ENCODE measurements around the gene ACOT4.
"Not testable (repeated sequence)": the region's sequence is repeated elsewhere in the genome, so short reads cannot be mapped to it uniquely, and the experiment has no call there.

The ACOT4 gene

DNA sequence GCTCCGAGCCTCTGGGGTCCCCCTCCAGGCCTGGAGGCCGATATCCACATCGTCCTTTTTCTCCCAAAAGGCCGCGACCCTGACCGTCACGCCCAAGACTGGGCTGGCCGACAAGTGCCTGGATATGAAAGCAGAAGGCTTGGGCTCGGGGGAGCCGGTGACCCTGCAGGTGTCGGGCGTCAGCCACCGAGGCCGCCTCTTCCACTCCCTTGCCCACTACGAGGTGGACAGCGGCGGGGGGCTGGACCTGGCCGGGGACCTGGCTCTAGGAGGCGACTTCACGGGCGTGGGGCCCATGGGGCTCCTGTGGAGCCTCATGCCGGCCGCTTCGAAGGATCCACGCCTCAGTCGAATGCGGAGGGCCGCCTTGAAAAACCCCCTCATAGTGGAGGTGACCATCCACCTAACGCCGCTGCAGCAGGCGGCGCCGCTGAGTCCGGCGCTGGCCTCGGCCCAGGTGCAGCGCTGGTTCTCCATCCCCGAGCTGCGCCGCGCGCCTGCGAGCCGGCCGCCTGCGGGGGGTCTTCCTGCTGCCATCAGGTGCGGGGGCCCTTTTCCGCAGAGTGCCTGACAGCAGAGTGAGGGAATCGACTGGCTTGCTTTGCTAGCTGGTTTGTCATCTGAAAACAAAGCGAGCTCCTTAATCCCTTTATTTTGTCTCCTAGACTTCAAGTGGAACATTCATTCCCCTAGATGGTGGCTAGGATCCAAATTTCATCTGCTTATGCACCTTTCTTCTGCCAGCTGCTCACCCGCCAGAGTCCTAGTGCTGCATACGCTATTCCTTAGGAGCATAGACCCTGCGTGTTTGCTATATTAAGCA, 42.5 kb downstream of the ACOT4 start:
- no peak for DNase-seq

- DNase-seq, result not testable (repeated sequence)
Observed at GRCh38 chr14:73636355-73636754, 44.7 kb downstream of the ACOT4 start.

GRCh38 chr14:73637830-73638229, 46.2 kb downstream of the ACOT4 start:
- no peak for DNase-seq

GRCh38 chr14:73640796-73641365, 49.2 kb downstream of the ACOT4 start:
- no peak for DNase-seq

DNA sequence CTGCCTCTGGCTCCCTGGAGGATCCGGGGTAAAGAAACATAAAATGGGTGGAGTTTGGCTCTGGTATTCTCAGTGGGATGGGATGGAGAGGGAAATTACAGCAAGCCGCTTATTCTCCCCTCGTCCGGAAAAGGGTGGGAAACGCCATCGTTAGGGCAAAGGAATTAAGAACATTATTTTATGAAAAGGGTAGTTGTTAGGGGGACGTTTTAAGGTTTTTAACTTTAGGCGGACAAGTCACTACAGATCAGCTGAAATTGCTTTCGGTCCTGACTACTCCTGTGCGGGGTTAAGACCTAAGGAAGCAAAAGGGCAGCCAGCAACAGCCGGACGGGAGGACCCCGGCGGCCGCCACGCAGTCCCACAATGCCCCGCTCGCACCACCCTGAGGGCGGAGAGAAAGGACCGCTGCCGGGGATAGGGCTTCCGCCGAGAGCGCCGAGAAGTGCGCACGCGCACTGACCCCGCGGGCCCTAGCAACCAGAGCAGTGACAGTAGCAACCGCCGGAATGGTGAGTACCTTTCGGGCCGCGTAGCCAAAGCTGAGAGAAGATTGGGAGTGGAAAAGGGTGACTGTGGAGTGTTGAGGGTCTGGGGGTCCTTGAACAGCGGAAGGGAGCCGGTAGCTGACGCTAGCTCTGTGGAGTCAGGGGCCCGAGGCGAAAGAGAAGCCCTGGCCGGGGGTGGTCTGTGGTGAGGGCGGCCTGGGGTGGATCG, 53.0 kb downstream of the ACOT4 start, which contains the start of gene DNAL1:
DNAL1 (plus strand) TSS at position 456 of the 717 bp plus-strand sequence; CDS start at position 510, 54 bp downstream.
- peak; percentile 89 to 95 for DNase-seq

DNA sequence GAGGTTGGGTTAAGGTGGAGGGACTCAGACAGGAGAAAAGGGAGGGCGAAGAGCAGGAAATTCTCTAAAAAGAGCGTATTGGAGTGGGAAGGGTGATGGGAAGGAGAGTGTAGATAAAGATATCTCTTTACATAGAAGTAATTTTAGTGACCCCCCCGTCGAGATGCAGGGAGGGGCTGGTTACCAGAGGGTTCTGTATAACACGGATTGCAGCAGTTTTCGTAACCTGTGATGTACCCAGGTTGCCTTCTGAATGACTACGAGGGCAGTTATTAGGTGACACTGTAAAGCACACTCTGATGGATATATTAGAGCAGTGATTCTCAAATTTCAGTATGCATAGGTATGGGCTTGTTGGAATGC, 53.6 kb downstream of the ACOT4 start:
- DNase-seq, result no peak
